ENCODE data around the gene SPPL3. TPM values are rescaled to one million over a fixed set of nuclear protein-coding genes. Genes with fewer than 3 reads are reported as not detected.
"Not testable (repeated sequence)": the region's sequence is repeated elsewhere in the genome, so short reads cannot be mapped to it uniquely, and the experiment has no call there.

SPPL3 gene
- total RNA-seq, 1 donor from 2014 or later = 48.9 TPM

- Histone ChIP-seq H3K9me3 (no peaks in the 10 kb centered on the region), H3K36me3 (no peaks in the 10 kb centered on the region), H3K4me1 (peaks cover 11% of the 10 kb centered on the region), H3K27me3 (no peaks in the 10 kb centered on the region), H3K27ac (no peak overlapping the region), H3K4me3 (no peak overlapping the region)
- TF ChIP-seq POLR2A (IDR thresholded peaks at IDR 0.05) (no peak), POLR2AphosphoS5 (IDR thresholded peaks at IDR 0.05; ENCODE audit: insufficient read depth in 1 of 2, low read depth in 1 of 2) (no peak), CTCF (IDR thresholded peaks at IDR 0.05) (no peak)
- intact Hi-C loops (cut with DNase I) = no loop called here
- no peak for DNase-seq (ENCODE audit: extremely low spot score in 2 of 2)
Measured at GRCh38 chr12:120793357-120793756, 110.8 kb downstream of the SPPL3 start.

- H3K27me3 ChIP-seq; H3K9me3 ChIP-seq; H3K27ac ChIP-seq; H3K36me3 ChIP-seq; H3K4me3 ChIP-seq; intact Hi-C loops (cut with DNase I); DNase-seq (ENCODE audit: extremely low spot score in 2 of 2): not testable (repeated sequence)
- peaks cover 11% of the 10 kb centered on the region for H3K4me1 ChIP-seq
Measured at GRCh38 chr12:120792456-120792855, 111.7 kb downstream of the SPPL3 start.

- Histone ChIP-seq H3K36me3 (no peaks in the 10 kb centered on the region), H3K27me3 (no peaks in the 10 kb centered on the region), H3K27ac (no peak overlapping the region), H3K4me1 (peaks cover 11% of the 10 kb centered on the region), H3K9me3 (no peaks in the 10 kb centered on the region), H3K4me3 (no peak overlapping the region)
- TF ChIP-seq POLR2AphosphoS5 (IDR thresholded peaks at IDR 0.05; ENCODE audit: insufficient read depth in 1 of 2, low read depth in 1 of 2) (no peak), CTCF (IDR thresholded peaks at IDR 0.05) (no peak), POLR2A (IDR thresholded peaks at IDR 0.05) (no peak)
- intact Hi-C loops (cut with DNase I) = no loop called here
- DNase-seq (ENCODE audit: extremely low spot score in 2 of 2) = no peak
Measured at GRCh38 chr12:120791669-120792176, 112.4 kb downstream of the SPPL3 start.

- no peak for DNase-seq (ENCODE audit: extremely low spot score in 2 of 2)
- no peaks in the 10 kb centered on the region for H3K9me3 ChIP-seq
- no peaks in the 10 kb centered on the region for H3K27me3 ChIP-seq
- H3K4me3 ChIP-seq = no peak overlapping the region
- intact Hi-C loops (cut with DNase I) = no loop called here
- H3K4me1 ChIP-seq = peaks cover 11% of the 10 kb centered on the region
- TF ChIP-seq CTCF (IDR thresholded peaks at IDR 0.05) = no peak
- no peak for TF ChIP-seq POLR2A (IDR thresholded peaks at IDR 0.05)
- no peak for TF ChIP-seq POLR2AphosphoS5 (IDR thresholded peaks at IDR 0.05; ENCODE audit: insufficient read depth in 1 of 2, low read depth in 1 of 2)
- no peak overlapping the region for H3K27ac ChIP-seq
- no peaks in the 10 kb centered on the region for H3K36me3 ChIP-seq
Measured at GRCh38 chr12:120790114-120790513, 114.0 kb downstream of the SPPL3 start.

- Histone ChIP-seq H3K27ac (no peak overlapping the region), H3K36me3 (peaks cover 0 to 13% of the 10 kb centered on the region in 2 donors), H3K27me3 (no peaks in the 10 kb centered on the region), H3K4me1 (peaks cover 11% of the 10 kb centered on the region), H3K9me3 (no peaks in the 10 kb centered on the region), H3K4me3 (no peak overlapping the region)
- intact Hi-C loops (cut with DNase I) = no loop called here
- TF ChIP-seq POLR2A (IDR thresholded peaks at IDR 0.05) (no peak), POLR2AphosphoS5 (IDR thresholded peaks at IDR 0.05; ENCODE audit: insufficient read depth in 1 of 2, low read depth in 1 of 2) (no peak), CTCF (IDR thresholded peaks at IDR 0.05) (no peak)
- DNase-seq (ENCODE audit: extremely low spot score in 2 of 2) = no peak
Measured at GRCh38 chr12:120787889-120788288, 116.3 kb downstream of the SPPL3 start.
